HEK293 (cell line): ENCODE measurements around the gene MRTFA.

Experiments
- GLI2 ChIP-seq: fragments of 450-650 bp; formaldehyde crosslinking; IDR thresholded peaks from 2 replicates; pipeline ENCODE4; 2017; ENCODE audit warnings: missing biosample characterization, missing genetic modification characterization, low read depth, borderline replicate concordance
- KLF7 ChIP-seq: fragments of 450-650 bp; formaldehyde crosslinking; IDR thresholded peaks from 2 replicates; pipeline ENCODE4 v1.5.1; 2016; ENCODE audit warnings: missing biosample characterization, missing genetic modification characterization, borderline replicate concordance
- MYNN ChIP-seq: fragments of 450-650 bp; formaldehyde crosslinking; IDR thresholded peaks from 2 replicates; pipeline ENCODE4 v1.5.1; 2016; ENCODE audit warnings: missing biosample characterization, missing genetic modification characterization, borderline replicate concordance
- OSR2 ChIP-seq: fragments of 450-650 bp; formaldehyde crosslinking; IDR thresholded peaks from 2 replicates; pipeline ENCODE4 v1.5.1; 2016; ENCODE audit warnings: missing biosample characterization, missing genetic modification characterization
- REST ChIP-seq: fragments of 450-650 bp; formaldehyde crosslinking; IDR thresholded peaks from 2 replicates; pipeline ENCODE4 v1.5.1; 2016; ENCODE audit warnings: missing biosample characterization, missing genetic modification characterization
- ZBTB21 ChIP-seq: fragments of 450-650 bp; formaldehyde crosslinking; IDR thresholded peaks from 2 replicates; pipeline ENCODE4 v1.5.1; 2017; ENCODE audit warnings: missing biosample characterization, missing genetic modification characterization
- ZBTB8A ChIP-seq: fragments of 450-650 bp; formaldehyde crosslinking; IDR thresholded peaks from 2 replicates; pipeline ENCODE4 v1.5.1; 2016; ENCODE audit warnings: missing biosample characterization, missing genetic modification characterization
- ZNF138 ChIP-seq: fragments of 450-650 bp; formaldehyde crosslinking; IDR thresholded peaks from 2 replicates; pipeline ENCODE4 v1.5.1; 2016; ENCODE audit warnings: missing biosample characterization, missing genetic modification characterization, borderline replicate concordance
- ZNF214 ChIP-seq: fragments of 450-650 bp; formaldehyde crosslinking; IDR thresholded peaks from 2 replicates; pipeline ENCODE4 v1.5.1; 2017; ENCODE audit warnings: missing biosample characterization, mild to moderate bottlenecking, missing genetic modification characterization, borderline replicate concordance
- ZNF354C ChIP-seq: fragments of 450-650 bp; formaldehyde crosslinking; IDR thresholded peaks from 2 replicates; pipeline ENCODE4 v1.5.1; 2016; ENCODE audit warnings: missing biosample characterization, missing genetic modification characterization, low read depth, borderline replicate concordance
- ZNF366 ChIP-seq: fragments of 450-650 bp; formaldehyde crosslinking; conservative IDR thresholded peaks from 2 replicates; pipeline ENCODE4 v1.5.1; 2016; ENCODE audit warnings: missing biosample characterization, missing genetic modification characterization
- ZNF394 ChIP-seq: fragments of 450-650 bp; formaldehyde crosslinking; IDR thresholded peaks from 2 replicates; pipeline ENCODE4 v1.5.1; 2016; ENCODE audit warnings: missing biosample characterization, missing genetic modification characterization, mild to moderate bottlenecking, moderate library complexity, borderline replicate concordance
- ZNF404 ChIP-seq: fragments of 450-650 bp; formaldehyde crosslinking; IDR thresholded peaks from 2 replicates; pipeline ENCODE4 v1.5.1; 2017; ENCODE audit warnings: missing biosample characterization, missing genetic modification characterization
- ZNF426 ChIP-seq: fragments of 450-650 bp; formaldehyde crosslinking; IDR thresholded peaks from 2 replicates; pipeline ENCODE4 v1.5.1; 2017; ENCODE audit warnings: missing biosample characterization, missing genetic modification characterization, mild to moderate bottlenecking, inconsistent platforms, moderate library complexity
- ZNF433 ChIP-seq: fragments of 450-650 bp; formaldehyde crosslinking; IDR thresholded peaks from 2 replicates; pipeline ENCODE4 v1.5.1; 2016; ENCODE audit warnings: missing biosample characterization, missing genetic modification characterization, low read depth
- ZNF514 ChIP-seq: fragments of 450-650 bp; formaldehyde crosslinking; IDR thresholded peaks from 2 replicates; pipeline ENCODE4 v1.5.1; 2016; ENCODE audit warnings: missing biosample characterization, missing genetic modification characterization
- ZNF530 ChIP-seq: fragments of 450-650 bp; formaldehyde crosslinking; IDR thresholded peaks from 2 replicates; pipeline ENCODE4 v1.5.1; 2016; ENCODE audit warnings: low read depth, missing biosample characterization, missing genetic modification characterization
- ZNF555 ChIP-seq: fragments of 450-650 bp; formaldehyde crosslinking; conservative IDR thresholded peaks from 2 replicates; pipeline ENCODE4 v1.5.1; 2017; ENCODE audit warnings: missing biosample characterization, mild to moderate bottlenecking, missing genetic modification characterization, inconsistent platforms
- ZNF558 ChIP-seq: fragments of 450-650 bp; formaldehyde crosslinking; IDR thresholded peaks from 2 replicates; pipeline ENCODE4 v1.5.1; 2016; ENCODE audit warnings: missing biosample characterization, missing genetic modification characterization
- ZNF580 ChIP-seq: fragments of 450-650 bp; formaldehyde crosslinking; IDR thresholded peaks from 2 replicates; pipeline ENCODE4 v1.5.1; 2016; ENCODE audit warnings: missing biosample characterization, missing genetic modification characterization
- ZNF610 ChIP-seq: fragments of 450-650 bp; formaldehyde crosslinking; IDR thresholded peaks from 2 replicates; pipeline ENCODE4 v1.5.1; 2016; ENCODE audit warnings: missing biosample characterization, missing genetic modification characterization, borderline replicate concordance
- ZNF623 ChIP-seq: fragments of 450-650 bp; formaldehyde crosslinking; IDR thresholded peaks from 2 replicates; pipeline ENCODE4 v1.5.1; 2016; ENCODE audit warnings: missing biosample characterization, missing genetic modification characterization
- ZNF629 ChIP-seq: fragments of 450-650 bp; formaldehyde crosslinking; IDR thresholded peaks from 2 replicates; pipeline ENCODE4 v1.5.1; 2017; ENCODE audit warnings: missing biosample characterization, missing genetic modification characterization
- ZNF654 ChIP-seq: fragments of 450-650 bp; formaldehyde crosslinking; IDR thresholded peaks from 2 replicates; pipeline ENCODE4 v1.5.1; 2016; ENCODE audit warnings: low read depth, missing biosample characterization, missing genetic modification characterization
- ZNF791 ChIP-seq: fragments of 450-650 bp; formaldehyde crosslinking; IDR thresholded peaks from 2 replicates; pipeline ENCODE4 v1.5.1; 2016; ENCODE audit warnings: missing biosample characterization, missing genetic modification characterization
- TF ChIP-seq, protein P1 (sequence below): fragments of 450-650 bp; formaldehyde crosslinking; IDR thresholded peaks from 2 replicates; pipeline ENCODE4 v1.5.1; 2016; ENCODE audit warnings: missing biosample characterization, missing genetic modification characterization, borderline replicate concordance

The MRTFA gene

GRCh38 chr22:40625281-40625680 is 11.2 kb downstream of the MRTFA start (continued):
- peak; percentile 98 for TF ChIP-seq ZNF394 (tag by site-specific recombination)
- TF ChIP-seq ZNF214 (tag by site-specific recombination), result peak; percentile 53; the same call in 1 of the 2 replicates
- TF ChIP-seq ZNF623, result peak; percentile 87
- peak; percentile 91 for TF ChIP-seq ZNF433 (tag by site-specific recombination)
- TF ChIP-seq ZNF654 (tag by site-specific recombination), result peak; percentile 45
- TF ChIP-seq ZNF514 (tag by site-specific recombination), result 0 out of 2 replicates have a peak, but pooled peaks have one; percentile 40
- TF ChIP-seq REST, result peak; percentile 79
- TF ChIP-seq ZBTB8A (tag by site-specific recombination), result peak; percentile 86
- TF ChIP-seq ZNF558 (tag by site-specific recombination), result peak; percentile 88
- peak; percentile 58; the same call in 1 of the 2 replicates for TF ChIP-seq ZNF580 (tag by site-specific recombination)
- 0 out of 2 replicates have a peak, but pooled peaks have one; percentile 56 for TF ChIP-seq ZNF629
- TF ChIP-seq ZNF366 (tag by site-specific recombination), result 0 out of 2 replicates have a peak, but pooled peaks have one; percentile 35
- TF ChIP-seq ZNF404, result peak; percentile 91
- 0 out of 2 replicates have a peak, but pooled peaks have one; percentile 36 for TF ChIP-seq ZNF610 (tag by site-specific recombination)
- TF ChIP-seq OSR2, result 0 out of 2 replicates have a peak, but pooled peaks have one; percentile 5
- TF ChIP-seq GLI2 (tag by site-specific recombination), result peak; percentile 62; the same call in 1 of the 2 replicates
- TF ChIP-seq ZNF791 (tag by site-specific recombination), result peak; percentile 72; the same call in 1 of the 2 replicates
- TF ChIP-seq ZNF530, result peak; percentile 73; the same call in 1 of the 2 replicates
- TF ChIP-seq ZNF426, result peak; percentile 95
- TF ChIP-seq ZNF555 (tag by site-specific recombination), result peak; percentile 93
- peak; percentile 92; the same call in 1 of the 2 replicates for TF ChIP-seq ZNF138 (tag by site-specific recombination)
- TF ChIP-seq ZNF354C (tag by site-specific recombination), result peak; percentile 82; the same call in 1 of the 2 replicates
- peak; percentile 60 for TF ChIP-seq ZBTB21 (tag by site-specific recombination)
- TF ChIP-seq, protein P1, sequence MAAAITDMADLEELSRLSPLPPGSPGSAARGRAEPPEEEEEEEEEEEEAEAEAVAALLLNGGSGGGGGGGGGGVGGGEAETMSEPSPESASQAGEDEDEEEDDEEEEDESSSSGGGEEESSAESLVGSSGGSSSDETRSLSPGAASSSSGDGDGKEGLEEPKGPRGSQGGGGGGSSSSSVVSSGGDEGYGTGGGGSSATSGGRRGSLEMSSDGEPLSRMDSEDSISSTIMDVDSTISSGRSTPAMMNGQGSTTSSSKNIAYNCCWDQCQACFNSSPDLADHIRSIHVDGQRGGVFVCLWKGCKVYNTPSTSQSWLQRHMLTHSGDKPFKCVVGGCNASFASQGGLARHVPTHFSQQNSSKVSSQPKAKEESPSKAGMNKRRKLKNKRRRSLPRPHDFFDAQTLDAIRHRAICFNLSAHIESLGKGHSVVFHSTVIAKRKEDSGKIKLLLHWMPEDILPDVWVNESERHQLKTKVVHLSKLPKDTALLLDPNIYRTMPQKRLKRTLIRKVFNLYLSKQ (tag by site-specific recombination), result 0 out of 2 replicates have a peak, but pooled peaks have one; percentile 8
- TF ChIP-seq KLF7 (tag by site-specific recombination), result peak; percentile 47; the same call in 1 of the 2 replicates
- peak; percentile 58; the same call in 1 of the 2 replicates for TF ChIP-seq MYNN (tag by site-specific recombination)
